ENCODE results near the gene WNK1. TPM values are rescaled to one million over a fixed set of nuclear protein-coding genes. Genes with fewer than 3 reads are reported as not detected.
A peak's percentile ranks its signal among the peaks of the same experiment; 100 is the strongest.
"Not testable (repeated sequence)": the region's sequence is repeated elsewhere in the genome, so short reads cannot be mapped to it uniquely, and the experiment has no call there.

The WNK1 gene
- total RNA-seq, 2 donors from 2014 or later: 215 to 220 TPM

DNA sequence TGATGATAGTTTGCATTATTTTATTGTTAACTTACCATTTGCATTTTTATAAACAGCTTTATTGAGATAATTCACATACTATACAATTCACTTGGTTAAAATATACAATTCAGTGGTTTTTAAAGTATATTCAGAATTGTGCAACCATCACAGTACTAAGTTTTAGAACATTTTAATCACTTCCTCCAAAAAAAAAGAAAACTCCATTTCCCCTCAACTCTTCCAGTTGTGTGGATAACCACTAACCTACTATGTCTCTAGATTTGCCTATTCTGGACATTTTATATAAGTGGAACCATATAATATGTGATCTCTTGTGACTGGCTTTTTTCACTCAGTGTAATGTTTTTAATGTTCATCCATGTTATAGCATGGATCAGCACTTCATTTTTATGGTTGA is 41.3 kb downstream of the WNK1 start:
- ATAC-seq (no peak), DNase-seq (no peak)

DNA sequence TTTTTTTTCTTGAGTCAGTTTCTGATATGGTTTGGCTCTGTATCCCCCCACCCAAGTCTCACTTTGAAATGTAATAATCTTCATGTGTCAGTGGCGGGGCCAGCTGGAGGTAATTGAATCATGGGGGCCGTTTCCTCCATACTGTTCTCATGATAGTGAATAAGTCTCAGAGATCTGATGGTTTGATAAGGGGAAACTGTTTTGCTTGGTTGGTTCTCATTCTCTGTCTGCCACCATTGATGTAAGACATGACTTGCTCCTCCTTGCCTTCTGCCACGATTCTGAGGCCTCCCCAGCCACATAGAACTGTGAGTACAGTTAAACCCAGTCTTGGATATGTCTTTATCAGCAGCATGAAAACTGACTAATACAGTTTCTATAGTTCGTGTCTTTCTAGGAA is 42.9 kb downstream of the WNK1 start:
- no peak for DNase-seq
- Mint-ChIP-seq H3K4me1 (peaks cover 39% of the 10 kb centered on the region), H3K4me3 (peak overlapping the region; percentile 73)

More for the DNA sequence above, 41.3 kb downstream of the WNK1 start:
- H3K9me3 ChIP-seq (ENCODE audit: control insufficient read depth, low read length, poor library complexity, severe bottlenecking): no peaks in the 10 kb centered on the region
- Mint-ChIP-seq H3K4me3 (no peak overlapping the region), H3K27me3 (no peaks in the 10 kb centered on the region), H3K27ac (no peak overlapping the region), H3K4me1 (peaks cover 49% of the 10 kb centered on the region), H3K36me3 (ENCODE audit: low read depth) (no peaks in the 10 kb centered on the region)

GRCh38 chr12:800401-800800 is 48.0 kb downstream of the WNK1 start:
- no peak for DNase-seq
- Mint-ChIP-seq H3K27me3 (no peaks in the 10 kb centered on the region), H3K36me3 (ENCODE audit: low read depth) (no peaks in the 10 kb centered on the region), H3K27ac (no peak overlapping the region), H3K4me1 (peaks cover 41% of the 10 kb centered on the region), H3K4me3 (no peak overlapping the region)
- ATAC-seq: no peak
- H3K9me3 ChIP-seq (ENCODE audit: control insufficient read depth, low read length, poor library complexity, severe bottlenecking): no peaks in the 10 kb centered on the region

More for the DNA sequence above, 42.9 kb downstream of the WNK1 start:
- no peaks in the 10 kb centered on the region for H3K9me3 ChIP-seq (ENCODE audit: control insufficient read depth, low read length, poor library complexity, severe bottlenecking)
- Mint-ChIP-seq H3K36me3 (ENCODE audit: low read depth) (no peaks in the 10 kb centered on the region), H3K27ac (peak overlapping the region; percentile 88), H3K27me3 (no peaks in the 10 kb centered on the region)
- ATAC-seq: peak; percentile 80

DNA sequence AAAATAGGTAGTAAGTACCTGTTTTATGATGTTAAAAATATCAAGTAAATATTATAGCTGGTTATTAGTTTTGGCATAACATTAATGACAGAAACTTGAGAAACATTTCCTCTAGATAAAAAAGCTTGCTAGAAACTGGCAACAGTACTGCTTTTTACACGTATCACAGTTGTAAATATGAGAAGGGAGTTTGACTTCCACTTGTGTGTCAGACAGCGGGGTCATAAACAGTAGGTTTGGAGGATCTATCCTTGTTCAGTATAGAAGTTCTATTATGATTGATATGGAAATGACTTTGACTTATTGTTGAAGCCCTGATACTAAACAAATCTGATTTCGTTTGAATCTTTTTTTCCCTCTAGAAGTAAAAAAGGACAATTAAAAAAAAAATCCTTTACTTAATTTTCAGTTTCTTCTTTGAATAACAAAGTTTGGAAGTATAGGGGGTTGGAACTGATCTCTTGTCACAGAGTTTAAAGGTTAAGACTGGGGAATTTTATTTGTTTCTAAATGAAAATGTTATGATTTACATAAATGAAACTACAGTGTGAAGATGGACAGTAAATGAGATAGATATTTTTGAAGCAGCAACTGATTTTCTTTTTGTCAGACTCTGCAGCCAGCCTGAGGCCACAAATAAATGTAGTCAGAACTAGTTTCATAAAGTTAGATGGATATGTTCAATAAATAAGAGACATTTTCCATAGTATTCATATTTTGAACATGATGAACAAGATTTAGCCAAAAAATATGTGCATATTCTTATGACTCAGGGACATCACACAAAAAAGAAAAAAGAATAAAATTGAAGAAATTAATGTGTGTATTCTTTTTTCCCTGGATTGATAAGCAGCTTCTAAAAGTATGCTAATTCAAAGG is 50.1 kb downstream of the WNK1 start:
- H3K9me3 ChIP-seq (ENCODE audit: control insufficient read depth, low read length, poor library complexity, severe bottlenecking): no peaks in the 10 kb centered on the region
- Mint-ChIP-seq H3K4me3 (no peak overlapping the region), H3K27ac (peak overlapping the region; percentile 81), H3K4me1 (peaks cover 42% of the 10 kb centered on the region), H3K36me3 (ENCODE audit: low read depth) (no peaks in the 10 kb centered on the region), H3K27me3 (no peaks in the 10 kb centered on the region)
- ATAC-seq: no peak
- DNase-seq: no peak

GRCh38 chr12:805022-805632 is 52.7 kb downstream of the WNK1 start:
- Mint-ChIP-seq H3K4me1 (peaks cover 51% of the 10 kb centered on the region), H3K27me3 (no peaks in the 10 kb centered on the region), H3K27ac (peak overlapping the region; percentile 91), H3K4me3 (peak overlapping the region; percentile 28), H3K36me3 (ENCODE audit: low read depth) (no peaks in the 10 kb centered on the region)
- H3K9me3 ChIP-seq (ENCODE audit: control insufficient read depth, low read length, poor library complexity, severe bottlenecking): no peaks in the 10 kb centered on the region
- DNase-seq (no peak), ATAC-seq (no peak)

DNA sequence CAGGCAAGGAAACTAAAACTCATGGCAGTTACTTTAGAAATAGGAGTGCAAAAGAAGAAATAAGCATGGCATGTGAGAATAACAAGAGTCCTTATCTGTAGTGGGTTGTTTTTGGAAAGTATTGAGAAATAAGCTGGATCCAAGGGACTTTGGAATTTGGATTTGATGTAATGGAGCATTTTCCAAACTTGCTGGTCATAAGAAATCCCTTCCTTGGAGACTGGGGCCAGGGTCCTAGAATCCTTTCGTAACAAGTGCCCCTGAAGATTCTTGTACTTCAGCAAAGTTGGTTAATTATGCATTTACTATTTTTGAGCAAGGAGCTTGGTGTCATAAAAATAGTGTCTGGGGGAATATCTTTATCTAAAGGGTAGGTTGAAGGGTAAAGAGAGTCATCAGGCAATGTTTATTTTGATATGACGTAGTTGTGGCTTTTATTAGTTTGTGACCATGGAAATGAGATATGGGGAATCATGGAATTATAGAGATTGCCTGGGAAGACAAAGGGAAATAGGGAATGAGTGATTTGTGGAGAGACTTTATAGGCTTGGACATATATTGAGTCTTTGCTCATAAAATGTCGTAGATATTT is 53.9 kb downstream of the WNK1 start:
- ATAC-seq: no peak
- H3K4me3 Mint-ChIP-seq: peak overlapping the region; percentile 67
- no peaks in the 10 kb centered on the region for H3K9me3 ChIP-seq (ENCODE audit: control insufficient read depth, low read length, poor library complexity, severe bottlenecking)
- no peak for DNase-seq
- peak overlapping the region; percentile 91 for H3K27ac Mint-ChIP-seq
- no peaks in the 10 kb centered on the region for H3K36me3 Mint-ChIP-seq (ENCODE audit: low read depth)
- H3K4me1 Mint-ChIP-seq: peaks cover 51% of the 10 kb centered on the region
- H3K27me3 Mint-ChIP-seq: no peaks in the 10 kb centered on the region

GRCh38 chr12:807041-807735 is 54.8 kb downstream of the WNK1 start:
- H3K27me3 Mint-ChIP-seq: no peaks in the 10 kb centered on the region
- DNase-seq (no peak), ATAC-seq (peak; percentile 72)
- no peaks in the 10 kb centered on the region for H3K36me3 Mint-ChIP-seq (ENCODE audit: low read depth)
- peaks cover 56% of the 10 kb centered on the region for H3K4me1 Mint-ChIP-seq
- no peaks in the 10 kb centered on the region for H3K9me3 ChIP-seq (ENCODE audit: control insufficient read depth, low read length, poor library complexity, severe bottlenecking)
- H3K27ac Mint-ChIP-seq: peak overlapping the region; percentile 91
- H3K4me3 Mint-ChIP-seq: peak overlapping the region; percentile 67

GRCh38 chr12:810116-810515 is 57.7 kb downstream of the WNK1 start:
- no peaks in the 10 kb centered on the region for H3K27me3 Mint-ChIP-seq
- H3K4me1 Mint-ChIP-seq: peaks cover 57% of the 10 kb centered on the region
- H3K4me3 Mint-ChIP-seq: no peak overlapping the region
- ATAC-seq: no peak
- DNase-seq: no peak
- no peaks in the 10 kb centered on the region for H3K36me3 Mint-ChIP-seq (ENCODE audit: low read depth)
- peak overlapping the region; percentile 90 for H3K27ac Mint-ChIP-seq
- no peaks in the 10 kb centered on the region for H3K9me3 ChIP-seq (ENCODE audit: control insufficient read depth, low read length, poor library complexity, severe bottlenecking)

DNA sequence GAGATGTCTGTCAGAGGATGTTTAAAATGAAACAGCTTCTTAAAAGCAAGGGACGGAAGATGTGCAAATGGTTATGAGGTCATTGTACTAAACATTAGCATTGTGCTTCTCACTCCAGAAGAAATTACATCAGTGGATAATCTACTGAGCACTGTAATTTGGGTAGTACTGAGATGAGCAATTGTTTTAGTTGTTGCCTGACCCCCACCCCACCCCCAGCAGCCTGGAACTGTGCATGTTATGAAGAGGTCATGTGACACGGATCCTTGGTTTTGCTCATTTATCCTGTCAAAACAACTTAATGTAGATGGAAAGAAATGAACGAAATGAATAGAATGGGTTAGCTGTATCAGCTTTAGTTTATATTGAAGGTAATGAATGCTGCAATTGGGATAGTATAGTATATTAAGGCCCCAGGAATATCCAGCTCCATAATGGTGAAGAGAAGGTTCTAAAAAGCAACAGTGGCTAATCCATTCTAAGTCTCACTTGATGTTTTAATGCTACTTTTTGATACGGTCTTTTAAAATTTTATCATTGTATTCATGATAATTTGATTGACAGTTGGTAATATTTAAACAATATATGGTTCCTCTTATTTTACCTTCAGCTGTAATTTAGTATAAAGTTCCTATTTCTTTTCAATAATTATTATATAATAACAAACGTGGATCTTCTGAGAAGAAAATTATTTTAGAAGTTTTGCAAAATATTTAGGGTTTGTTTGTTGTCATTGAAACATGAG is 58.5 kb downstream of the WNK1 start:
- ATAC-seq: peak; percentile 13
- Mint-ChIP-seq H3K36me3 (ENCODE audit: low read depth) (no peaks in the 10 kb centered on the region), H3K27me3 (no peaks in the 10 kb centered on the region), H3K27ac (peak overlapping the region; percentile 90), H3K4me3 (peak overlapping the region; percentile 47), H3K4me1 (peaks cover 54% of the 10 kb centered on the region)
- no peaks in the 10 kb centered on the region for H3K9me3 ChIP-seq (ENCODE audit: control insufficient read depth, low read length, poor library complexity, severe bottlenecking)
- DNase-seq: no peak

- peak overlapping the region; percentile 90 for H3K27ac Mint-ChIP-seq
- peaks cover 49% of the 10 kb centered on the region for H3K4me1 Mint-ChIP-seq
- ATAC-seq (no peak), DNase-seq (no peak)
- H3K36me3 Mint-ChIP-seq (ENCODE audit: low read depth): peaks cover 7% of the 10 kb centered on the region
- H3K9me3 ChIP-seq (ENCODE audit: control insufficient read depth, low read length, poor library complexity, severe bottlenecking): no peaks in the 10 kb centered on the region
- H3K27me3 Mint-ChIP-seq: no peaks in the 10 kb centered on the region
- no peak overlapping the region for H3K4me3 Mint-ChIP-seq
Measured at GRCh38 chr12:812950-813349, 60.6 kb downstream of the WNK1 start.

- H3K27ac Mint-ChIP-seq; H3K9me3 ChIP-seq (ENCODE audit: control insufficient read depth, low read length, poor library complexity, severe bottlenecking); H3K36me3 Mint-ChIP-seq (ENCODE audit: low read depth); ATAC-seq; DNase-seq; H3K4me3 Mint-ChIP-seq; H3K27me3 Mint-ChIP-seq: not testable (repeated sequence)
- H3K4me1 Mint-ChIP-seq: peaks cover 49% of the 10 kb centered on the region
Measured at GRCh38 chr12:817456-817855, 65.1 kb downstream of the WNK1 start.

DNA sequence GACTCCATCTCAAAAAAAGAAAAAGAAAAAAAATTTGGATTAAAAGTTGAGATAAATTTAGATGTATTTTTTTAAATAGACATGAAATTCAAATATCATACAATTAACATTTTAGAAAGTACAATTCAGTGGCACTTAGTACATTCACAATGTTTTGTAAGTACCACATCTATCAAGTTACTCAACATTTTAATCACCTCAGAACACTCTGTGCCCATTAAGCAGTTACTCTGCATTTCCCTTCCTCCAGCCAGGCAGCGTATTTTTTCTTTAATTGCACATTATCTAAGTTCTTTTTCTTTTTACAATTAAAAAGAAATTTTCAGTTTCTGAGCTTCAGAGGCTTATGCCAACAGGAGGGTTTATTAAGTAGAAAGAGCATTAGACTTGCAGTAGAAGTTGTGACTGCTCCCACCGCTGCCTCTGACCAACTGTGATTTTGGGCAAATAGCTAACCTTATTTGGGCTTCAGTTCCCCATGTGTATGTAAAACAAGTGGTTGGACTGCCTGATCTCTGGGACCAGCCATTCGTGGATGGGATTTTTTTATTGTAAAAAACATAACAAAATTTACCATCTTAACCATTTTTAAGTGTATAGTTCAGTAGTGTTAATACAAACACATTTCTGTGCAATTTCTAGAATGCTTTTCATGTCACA is 65.7 kb downstream of the WNK1 start:
- Mint-ChIP-seq H3K27me3 (no peaks in the 10 kb centered on the region), H3K27ac (peak overlapping the region; percentile 34), H3K36me3 (ENCODE audit: low read depth) (peaks cover 9% of the 10 kb centered on the region), H3K4me3 (no peak overlapping the region), H3K4me1 (peaks cover 46% of the 10 kb centered on the region)
- no peak for ATAC-seq
- DNase-seq: no peak
- no peaks in the 10 kb centered on the region for H3K9me3 ChIP-seq (ENCODE audit: control insufficient read depth, low read length, poor library complexity, severe bottlenecking)
